HepG2 (cell line): ENCODE results near the gene GANC. TPM values are rescaled to one million over a fixed set of nuclear protein-coding genes. Genes with fewer than 3 reads are reported as not detected.
A peak's percentile ranks its signal among the peaks of the same experiment; 100 is the strongest.

Experiments
- ATAC-seq: fragments of 200-7000 bp; cut with Tn5 transposase; 3 replicates; pipeline ENCODE4 v1.9.1; 2020; ENCODE audit warnings: mild to moderate bottlenecking, moderate library complexity
- BruUV-seq: library from RNA; stranded (reverse); fragments of 400-500 nt; replicated peaks from 2 replicates; lab custom pipeline; 2021; lab: Mats Ljungman, UMichigan
- CTCF ChIA-PET: fragments of 300-600 bp; formaldehyde crosslinking; extraction: SDS; loops from one replicate; lab custom pipeline; 2021; ENCODE audit warnings: low total read pairs, inconsistent platforms, low intra/inter-chr PET ratio; lab: Yijun Ruan, JAX
- POLR2A ChIA-PET: fragments of 350-600 bp; sonication (Branson Sonifier 250); formaldehyde crosslinking; loops from one replicate; lab custom pipeline; 2020; ENCODE audit warnings: antibody characterized with exemption, inconsistent platforms; lab: Yijun Ruan, JAX
- DNase-seq: peaks from one replicate; pipeline ENCODE4 v3.0.0-alpha.2; 2015; ENCODE audit warnings: low spot score
- FAIRE-seq: peaks from 3 replicates; lab custom pipeline; 2011; peaks lifted over from hg19 to GRCh38; lab: Jason Lieb, UNC
- H2AFZ ChIP-seq: one replicate; pipeline ENCODE4 v1.6.1; 2011; ENCODE audit warnings: low read length, inconsistent platforms
- H3K27ac ChIP-seq: fragments of 300-600 bp; 3 replicates; pipeline ENCODE4 v1.8.0; 2011; ENCODE audit warnings: mixed run types, mild to moderate bottlenecking, mixed read lengths, low read length, inconsistent platforms; ENCODE audit not compliant: insufficient read depth; ENCODE audit errors: extremely low read length
- H3K27me3 ChIP-seq, 2 experiments: fragments of 200-600 bp in 1 of 2; 2 replicates in 1 of 2; 3 replicates in 1 of 2; pipeline versions ENCODE4 v1.6.0 to v1.8.0; 2011; ENCODE audit warnings: low read length in 2 of 2, mild to moderate bottlenecking in 2 of 2, moderate library complexity in 2 of 2, inconsistent platforms in 1 of 2; ENCODE audit not compliant: insufficient read depth in 2 of 2, control insufficient read depth in 1 of 2
- H3K36me3 ChIP-seq, 2 experiments: fragments of 200-600 bp in 1 of 2; replicated peaks in 1 of 2; 2 replicates in 1 of 2; 3 replicates in 1 of 2; pipeline versions ENCODE4 v1.5.1 to v1.8.0; 2011; ENCODE audit warnings: low read length in 2 of 2, inconsistent platforms in 1 of 2; ENCODE audit not compliant: insufficient read depth in 2 of 2, control insufficient read depth in 1 of 2
- H3K4me1 ChIP-seq: 2 replicates; pipeline ENCODE4 v1.5.1; 2012; ENCODE audit warnings: low read length, inconsistent platforms; ENCODE audit not compliant: insufficient read depth
- H3K4me2 ChIP-seq: 2 replicates; pipeline ENCODE4 v1.6.0; 2011; ENCODE audit warnings: low read depth, low read length, inconsistent platforms
- H3K4me3 ChIP-seq, 3 experiments: fragments of 200-600 bp in 1 of 3; sonication (generic), shearing (Covaris generic) in 1 of 3; replicated peaks in 1 of 3; 2 replicates each; pipeline ENCODE4 v1.5.1; 2011 to 2016; ENCODE audit warnings: low read length in 3 of 3, inconsistent platforms in 2 of 3, low read depth in 2 of 3, mild to moderate bottlenecking in 2 of 3, control low read depth in 1 of 3, mixed read lengths in 1 of 3; ENCODE audit not compliant: insufficient read depth in 1 of 3
- H3K79me2 ChIP-seq: one replicate; pipeline ENCODE4 v1.6.1; 2011; ENCODE audit warnings: low read length, inconsistent platforms; ENCODE audit not compliant: insufficient read depth
- H3K9ac ChIP-seq: 2 replicates; pipeline ENCODE4 v1.6.0; 2011; ENCODE audit warnings: mild to moderate bottlenecking, low read depth, low read length, inconsistent platforms; ENCODE audit not compliant: insufficient read depth
- H3K9me3 ChIP-seq: 2 replicates; pipeline ENCODE4 v1.5.1; 2012; ENCODE audit warnings: mild to moderate bottlenecking, low read length
- H4K20me1 ChIP-seq: 2 replicates; pipeline ENCODE4 v1.6.0; 2011; ENCODE audit warnings: inconsistent platforms, mild to moderate bottlenecking, low read length, moderate library complexity; ENCODE audit not compliant: insufficient read depth
- BATF2 ChIP-seq: sonication (generic); formaldehyde crosslinking; IDR thresholded peaks from 2 replicates; pipeline ENCODE4 v1.8.0; 2022; ENCODE audit warnings: mild to moderate bottlenecking, missing genetic modification reagents, moderate library complexity
- DNMT1 ChIP-seq: sonication (generic); formaldehyde crosslinking; IDR thresholded peaks from 2 replicates; pipeline ENCODE4 v1.5.1; 2020; ENCODE audit warnings: mild to moderate bottlenecking, missing genetic modification reagents
- FOXA1 ChIP-seq, 2 experiments: fragments of 450-650 bp in 1 of 2; sonication (generic) in 1 of 2; formaldehyde crosslinking in 1 of 2; IDR thresholded peaks; 2 replicates each; pipeline versions ENCODE4 v1.4.0 to v1.6.1; 2016 to 2020; ENCODE audit warnings: missing genetic modification reagents in 1 of 2
- KDM3A ChIP-seq: IDR thresholded peaks from 2 replicates; pipeline ENCODE4 v1.6.1; 2018; ENCODE audit warnings: low read depth, missing compliant biosample characterization
- KDM4B ChIP-seq: sonication (generic); formaldehyde crosslinking; IDR thresholded peaks from 2 replicates; pipeline ENCODE4 v1.4.0; 2020; ENCODE audit warnings: missing genetic modification reagents
- NCOA5 ChIP-seq: sonication (generic); formaldehyde crosslinking; IDR thresholded peaks from 2 replicates; pipeline ENCODE4 v1.4.0; 2020; ENCODE audit warnings: missing genetic modification reagents
- RBM22 ChIP-seq: fragments of 200-400 bp; formaldehyde crosslinking; optimal IDR thresholded peaks from 2 replicates; pipeline ENCODE3; 2017; ENCODE audit warnings: mild to moderate bottlenecking, low read length, moderate library complexity
- SATB2 ChIP-seq: sonication (generic); formaldehyde crosslinking; IDR thresholded peaks from 2 replicates; pipeline ENCODE4 v1.5.0; 2020; ENCODE audit warnings: missing genetic modification reagents
- SMAD1 ChIP-seq: sonication (generic); formaldehyde crosslinking; IDR thresholded peaks from 2 replicates; pipeline ENCODE4 v1.4.0; 2020; ENCODE audit warnings: missing genetic modification reagents, low read depth, mild to moderate bottlenecking, borderline replicate concordance
- SP4 ChIP-seq: sonication (generic); formaldehyde crosslinking; IDR thresholded peaks from 2 replicates; pipeline ENCODE4 v1.8.1; 2023; ENCODE audit warnings: mild to moderate bottlenecking, missing genetic modification reagents
- TBX3 ChIP-seq: fragments of 450-650 bp; IDR thresholded peaks from 2 replicates; pipeline ENCODE4 v1.6.1; 2017; ENCODE audit warnings: antibody characterized with exemption, mild to moderate bottlenecking, inconsistent platforms, borderline replicate concordance
- TEAD3 ChIP-seq: optimal IDR thresholded peaks from 2 replicates; pipeline ENCODE3; 2016; ENCODE audit warnings: borderline replicate concordance
- TFDP1 ChIP-seq: IDR thresholded peaks from 2 replicates; pipeline ENCODE4 v1.6.1; 2016; ENCODE audit warnings: missing compliant biosample characterization, missing genetic modification reagents, borderline replicate concordance
- THAP8 ChIP-seq: sonication (generic); formaldehyde crosslinking; IDR thresholded peaks from 2 replicates; pipeline ENCODE4 v1.5.1; 2020; ENCODE audit warnings: missing genetic modification reagents, mild to moderate bottlenecking, borderline replicate concordance
- ZBTB8A ChIP-seq: sonication (generic); formaldehyde crosslinking; IDR thresholded peaks from 2 replicates; pipeline ENCODE4 v1.4.0; 2020; ENCODE audit warnings: mild to moderate bottlenecking, low read depth, missing genetic modification reagents, borderline replicate concordance
- ZFP36L2 ChIP-seq: sonication (generic); formaldehyde crosslinking; IDR thresholded peaks from 2 replicates; pipeline ENCODE4 v1.4.0; 2020; ENCODE audit warnings: missing genetic modification reagents
- ZFX ChIP-seq: sonication (generic); formaldehyde crosslinking; IDR thresholded peaks from 2 replicates; pipeline ENCODE4 v1.4.0; 2020; ENCODE audit warnings: mild to moderate bottlenecking, low read depth, missing genetic modification reagents, moderate library complexity
- ZNF430 ChIP-seq: sonication (generic); formaldehyde crosslinking; IDR thresholded peaks from 2 replicates; pipeline ENCODE4 v1.9.0; 2021; ENCODE audit warnings: mild to moderate bottlenecking, missing genetic modification reagents
- ZNF446 ChIP-seq: sonication (generic); formaldehyde crosslinking; IDR thresholded peaks from 2 replicates; pipeline ENCODE4 v1.5.0; 2020; ENCODE audit warnings: mild to moderate bottlenecking, missing genetic modification reagents
- ZNF501 ChIP-seq: sonication (generic); formaldehyde crosslinking; IDR thresholded peaks from 2 replicates; pipeline ENCODE4 v1.5.1; 2020; ENCODE audit warnings: mild to moderate bottlenecking, moderate library complexity, missing genetic modification reagents
- ZNF556 ChIP-seq: sonication (generic); formaldehyde crosslinking; IDR thresholded peaks from 2 replicates; pipeline ENCODE4 v1.4.0; 2020; ENCODE audit warnings: mild to moderate bottlenecking, missing genetic modification reagents, borderline replicate concordance
- ZNF773 ChIP-seq: sonication (generic); formaldehyde crosslinking; IDR thresholded peaks from 2 replicates; pipeline ENCODE4 v1.4.0; 2020; ENCODE audit warnings: missing genetic modification reagents, borderline replicate concordance
- ZNF776 ChIP-seq: sonication (generic); formaldehyde crosslinking; IDR thresholded peaks from 2 replicates; pipeline ENCODE4 v1.4.0; 2020; ENCODE audit warnings: mild to moderate bottlenecking, missing genetic modification reagents
- WGBS: methylation state at CpG from one replicate; pipeline ENCODE4 v1.1.6; 2017; ENCODE audit warnings: low lambda C conversion rate; 5-methylcytosine and 5-hydroxymethylcytosine counted together
- in situ Hi-C: cut with HindIII; loops from 2 replicates; pipeline ENCODE4 v1.10.0; 2017; ENCODE audit warnings: low pct_unique_long_range_greater_than_20kb; ENCODE audit not compliant: extremely low pct_ligation_motif_present
- intact Hi-C: fragments of 100-400 bp; cut with micrococcal nuclease; formaldehyde crosslinking; loops from one replicate; pipeline ENCODE4 v1.10.0; 2022; ENCODE audit not compliant: unreplicated experiment
- polyA plus RNA-seq, 8 experiments: library from polyadenylated mRNA; depleted of rRNA in 3 of 8; stranded (reverse) in 7 of 8; unstranded in 1 of 8; fragments of >200 nt; fragmentation: Illumina TruSeq in 4 of 8; extraction: Trizol in 4 of 8; gene quantifications; 2 replicates each; pipeline versions ENCODE4 v1.2.1 to v1.2.3, GENCODE V29; 2011 to 2016; ENCODE audit warnings: low read depth in 4 of 8, missing spikeins in 1 of 8, mixed read lengths in 1 of 8; ENCODE audit not compliant: insufficient read depth in 1 of 8
- total RNA-seq, 5 experiments: library from RNA; depleted of rRNA; stranded (reverse); fragments of >200 nt; fragmentation: Illumina TruSeq; extraction: Trizol; gene quantifications; 2 replicates each; pipeline ENCODE4 v1.2.3, GENCODE V29; 2016; ENCODE audit warnings: low read depth in 1 of 5

Gene GANC
- total and polyA plus RNA-seq, 2 of the 13 experiments (the other 11 are each of a cell fraction or from before 2014, with no cell fraction given) = 17.0 to 21.0 TPM

GRCh38 chr15:42273900-42274701 lies 1.1 kb downstream of the GANC start:
- H3K36me3 ChIP-seq = peaks cover 0 to 6% of the 10 kb centered on the region in 2 experiments; a peak in 2 of 5 replicates
- peak overlapping the region; percentile 95 for H3K9ac ChIP-seq
- intact Hi-C loops = loop anchor here (2.0 to 5.0 kb wide), 2 partner anchors 111 to 198 kb away; no protein-coding TSS in a partner anchor
- DNase-seq = peak; percentile 31
- peak overlapping the region; percentile 89 for H3K4me2 ChIP-seq
- TSS peak; percentile 82 for BruUV-seq
- H3K79me2 ChIP-seq = peaks cover 54% of the 10 kb centered on the region
- H3K27ac ChIP-seq = peak overlapping the region; percentile 98
- no peaks in the 10 kb centered on the region; a peak in 1 of 5 replicates for H3K27me3 ChIP-seq
- FAIRE-seq = no peak
- in situ Hi-C loops = no loop called here
- H3K9me3 ChIP-seq = no peaks in the 10 kb centered on the region
- peaks cover 8% of the 10 kb centered on the region; the same call in 1 of the 2 replicates for H4K20me1 ChIP-seq
- peaks cover 39% of the 10 kb centered on the region for H3K4me1 ChIP-seq
- POLR2A ChIA-PET = interaction anchor here (0.6 to 2.0 kb wide), 25 partner anchors 8 to 302 kb away, joined by 3 to 28 read pairs (median 5); partner anchors contain the start of genes EHD4, SNAP23, STARD9 and VPS39
- ATAC-seq = peak; percentile 32
- CTCF ChIA-PET = no interaction called here
- WGBS = under 1% methylated on average over 24 of the region's 27 CpGs
- peak overlapping the region; percentile 63 to 89 (median 80) for H3K4me3 ChIP-seq
- H2AFZ ChIP-seq = peak overlapping the region; percentile 64
- TF ChIP-seq TEAD3 (CRISPR knock-in tag) (no peak), ZNF773 (CRISPR knock-in tag) (no peak), KDM4B (CRISPR knock-in tag) (no peak), TBX3 (no peak), ZNF430 (CRISPR knock-in tag) (0 out of 2 replicates have a peak, but pooled peaks have one; percentile 7), TFDP1 (CRISPR knock-in tag) (no peak), ZFP36L2 (CRISPR knock-in tag) (no peak), ZNF556 (CRISPR knock-in tag) (no peak), FOXA1 (IDR thresholded peaks at IDR 0.05) (no peak), FOXA1 (CRISPR knock-in tag; IDR thresholded peaks at IDR 0.05) (no peak), ZNF501 (CRISPR knock-in tag) (no peak), ZNF776 (CRISPR knock-in tag) (no peak), SATB2 (CRISPR knock-in tag) (0 out of 2 replicates have a peak, but pooled peaks have one; percentile 13), THAP8 (CRISPR knock-in tag) (no peak), BATF2 (CRISPR knock-in tag) (no peak), NCOA5 (CRISPR knock-in tag) (no peak), SMAD1 (no peak), ZFX (peak; percentile 34; the same call in 1 of the 2 replicates), SP4 (no peak), ZNF446 (no peak), DNMT1 (no peak), ZBTB8A (CRISPR knock-in tag) (no peak), KDM3A (CRISPR knock-in tag) (no peak), RBM22 (no peak)
